SK-N-SH treated with all-trans-retinoic acid at 6 μM for 48 hours (cell line): ENCODE measurements around the gene OR10A3.

Experiments
- CREB5 ChIP-seq: fragments of 250-450 bp; sonication (Bioruptor Pico); IDR thresholded peaks from 2 replicates; pipeline ENCODE4 v1.5.1; 2020; ENCODE audit warnings: low read depth, mild to moderate bottlenecking, moderate library complexity
- ESRRG ChIP-seq: fragments of 250-450 bp; sonication (Bioruptor Pico); IDR thresholded peaks from 2 replicates; pipeline ENCODE4 v1.6.1; 2021; ENCODE audit warnings: mild to moderate bottlenecking
- ZFP30 ChIP-seq: fragments of 450-650 bp; formaldehyde crosslinking; IDR thresholded peaks from 2 replicates; pipeline ENCODE4 v1.5.0; 2022; ENCODE audit warnings: mild to moderate bottlenecking, moderate library complexity
- ZNF565 ChIP-seq: fragments of 450-650 bp; formaldehyde crosslinking; conservative IDR thresholded peaks from 2 replicates; pipeline ENCODE4 v1.5.0; 2020; ENCODE audit warnings: low read depth, mild to moderate bottlenecking, moderate library complexity
- ZNF8 ChIP-seq: fragments of 450-650 bp; formaldehyde crosslinking; IDR thresholded peaks from 2 replicates; pipeline ENCODE4 v1.5.0; 2020; ENCODE audit warnings: mild to moderate bottlenecking, moderate library complexity
- TF ChIP-seq, protein P1 (sequence below): fragments of 250-450 bp; sonication (Bioruptor Pico); IDR thresholded peaks from 2 replicates; pipeline ENCODE4 v1.8.0; 2020; ENCODE audit warnings: mild to moderate bottlenecking, moderate library complexity, borderline replicate concordance

- TF ChIP-seq, protein P1, sequence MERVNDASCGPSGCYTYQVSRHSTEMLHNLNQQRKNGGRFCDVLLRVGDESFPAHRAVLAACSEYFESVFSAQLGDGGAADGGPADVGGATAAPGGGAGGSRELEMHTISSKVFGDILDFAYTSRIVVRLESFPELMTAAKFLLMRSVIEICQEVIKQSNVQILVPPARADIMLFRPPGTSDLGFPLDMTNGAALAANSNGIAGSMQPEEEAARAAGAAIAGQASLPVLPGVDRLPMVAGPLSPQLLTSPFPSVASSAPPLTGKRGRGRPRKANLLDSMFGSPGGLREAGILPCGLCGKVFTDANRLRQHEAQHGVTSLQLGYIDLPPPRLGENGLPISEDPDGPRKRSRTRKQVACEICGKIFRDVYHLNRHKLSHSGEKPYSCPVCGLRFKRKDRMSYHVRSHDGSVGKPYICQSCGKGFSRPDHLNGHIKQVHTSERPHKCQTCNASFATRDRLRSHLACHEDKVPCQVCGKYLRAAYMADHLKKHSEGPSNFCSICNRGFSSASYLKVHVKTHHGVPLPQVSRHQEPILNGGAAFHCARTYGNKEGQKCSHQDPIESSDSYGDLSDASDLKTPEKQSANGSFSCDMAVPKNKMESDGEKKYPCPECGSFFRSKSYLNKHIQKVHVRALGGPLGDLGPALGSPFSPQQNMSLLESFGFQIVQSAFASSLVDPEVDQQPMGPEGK, result no peak
- TF ChIP-seq ZNF565 (CRISPR knock-in tag), result no peak
- TF ChIP-seq ZNF8, result no peak
- no peak for TF ChIP-seq ZFP30 (CRISPR knock-in tag)
- no peak for TF ChIP-seq CREB5 (CRISPR knock-in tag)
- TF ChIP-seq ESRRG (CRISPR knock-in tag), result no peak
These were observed 25.6 kb upstream of the OR10A3 start for GRCh38 chr11:7967097-7967496.
